OCI-LY3 (cell line): Measurements from ENCODE around the gene EPC2.

Source experiments
- H2AFZ ChIP-seq: fragments of 200-600, 300-600 bp; shearing (Covaris generic); 2 replicates; pipeline ENCODE4 v1.6.0; 2014; ENCODE audit warnings: antibody characterized with exemption, low read depth, low read length
- H3K27ac ChIP-seq: fragments of 200-600, 300-600 bp; sonication (generic); 2 replicates; pipeline ENCODE4 v1.5.1; 2014; ENCODE audit warnings: mild to moderate bottlenecking, low read length, moderate library complexity, mixed read lengths
- H3K27me3 ChIP-seq: fragments of 200-600, 300-600 bp; sonication (generic); 2 replicates; pipeline ENCODE4 v1.6.1; 2014; ENCODE audit warnings: low read depth, low read length, mixed read lengths
- H3K36me3 ChIP-seq: fragments of 200-600, 300-600 bp; sonication (generic); replicated peaks from 2 replicates; pipeline ENCODE3; 2014; ENCODE audit warnings: low read depth, low read length, mixed read lengths
- H3K4me1 ChIP-seq: fragments of 300-600, 200-600 bp; sonication (generic); 2 replicates; pipeline ENCODE4 v1.6.1; 2014; ENCODE audit warnings: low read length, mixed read lengths
- H3K4me2 ChIP-seq: fragments of 200-600, 300-600 bp; sonication (generic); 2 replicates; pipeline ENCODE4 v1.6.1; 2014; ENCODE audit warnings: low read length, mixed read lengths
- H3K4me3 ChIP-seq: fragments of 300-600, 200-600 bp; sonication (generic); 2 replicates; pipeline ENCODE4 v1.5.1; 2014; ENCODE audit warnings: antibody characterized with exemption, mild to moderate bottlenecking, low read length, moderate library complexity
- H3K79me2 ChIP-seq: fragments of 300-600, 200-600 bp; shearing (Covaris generic); 2 replicates; pipeline ENCODE4 v1.6.1; 2014; ENCODE audit warnings: mild to moderate bottlenecking, low read length, mixed read lengths
- H3K9ac ChIP-seq: fragments of 300-600, 200-600 bp; shearing (Covaris generic); 2 replicates; pipeline ENCODE4 v1.6.0; 2014; ENCODE audit warnings: mild to moderate bottlenecking, low read length, moderate library complexity
- H3K9me3 ChIP-seq: fragments of 200-600, 300-600 bp; shearing (Covaris generic); 2 replicates; pipeline ENCODE4 v1.6.1; 2014; ENCODE audit warnings: low read length, mixed read lengths; ENCODE audit not compliant: insufficient read depth
- H4K20me1 ChIP-seq: fragments of 200-600, 300-600 bp; sonication (generic); 2 replicates; pipeline ENCODE4 v1.6.1; 2016; ENCODE audit warnings: low read length, mixed read lengths; ENCODE audit not compliant: insufficient read depth
- CTCF ChIP-seq: fragments of 200-600, 300-600 bp; sonication (generic); IDR thresholded peaks from 2 replicates; pipeline ENCODE4 v1.5.1; 2014; ENCODE audit warnings: antibody characterized with exemption, low read length, low read depth
- EZH2phosphoT487 ChIP-seq: fragments of 200-600 bp; shearing (Covaris generic); IDR thresholded peaks from 2 replicates; pipeline ENCODE4 v1.6.1; 2018; ENCODE audit warnings: antibody characterized with exemption, mixed run types, low read depth

Gene EPC2

GRCh38 chr2:148737742-148738141 is 93.2 kb downstream of the EPC2 start:
- Histone ChIP-seq H3K4me2 (no peak overlapping the region), H3K36me3 (no peaks in the 10 kb centered on the region), H3K9ac (no peak overlapping the region), H3K4me3 (no peak overlapping the region), H4K20me1 (no peaks in the 10 kb centered on the region), H3K79me2 (peaks cover 11% of the 10 kb centered on the region; the same call in 1 of the 2 replicates), H3K4me1 (no peaks in the 10 kb centered on the region), H3K27ac (no peak overlapping the region), H3K9me3 (no peaks in the 10 kb centered on the region), H2AFZ (no peak overlapping the region), H3K27me3 (no peaks in the 10 kb centered on the region)
- TF ChIP-seq EZH2phosphoT487 (no peak), CTCF (no peak)

- Histone ChIP-seq H3K4me2 (no peak overlapping the region), H3K27ac (no peak overlapping the region), H3K4me3 (no peak overlapping the region), H3K27me3 (no peaks in the 10 kb centered on the region), H4K20me1 (no peaks in the 10 kb centered on the region), H2AFZ (no peak overlapping the region), H3K36me3 (no peaks in the 10 kb centered on the region), H3K9ac (no peak overlapping the region), H3K79me2 (no peaks in the 10 kb centered on the region; the same call in 1 of the 2 replicates), H3K9me3 (no peaks in the 10 kb centered on the region), H3K4me1 (no peaks in the 10 kb centered on the region)
- TF ChIP-seq CTCF (no peak), EZH2phosphoT487 (no peak)
Measured at GRCh38 chr2:148739454-148740105, 95.0 kb downstream of the EPC2 start.

GRCh38 chr2:148742373-148742772 is 97.8 kb downstream of the EPC2 start:
- TF ChIP-seq CTCF, result no peak
- TF ChIP-seq EZH2phosphoT487, result no peak
- Histone ChIP-seq H4K20me1 (no peaks in the 10 kb centered on the region), H3K4me3 (no peak overlapping the region), H3K4me1 (no peaks in the 10 kb centered on the region), H3K79me2 (no peaks in the 10 kb centered on the region; the same call in 1 of the 2 replicates), H3K4me2 (no peak overlapping the region), H3K9me3 (no peaks in the 10 kb centered on the region), H3K27ac (no peak overlapping the region), H3K9ac (no peak overlapping the region), H2AFZ (no peak overlapping the region), H3K36me3 (no peaks in the 10 kb centered on the region), H3K27me3 (no peaks in the 10 kb centered on the region)

GRCh38 chr2:148745151-148745851 is 100.8 kb downstream of the EPC2 start:
- Histone ChIP-seq H3K9ac (no peak overlapping the region), H3K36me3 (no peaks in the 10 kb centered on the region)

More at GRCh38 chr2:148745151-148745851, 100.8 kb downstream of the EPC2 start:
- Histone ChIP-seq H3K79me2 (no peaks in the 10 kb centered on the region; the same call in 1 of the 2 replicates), H2AFZ (no peak overlapping the region), H3K27ac (no peak overlapping the region), H3K4me3 (no peak overlapping the region), H3K4me2 (no peak overlapping the region), H3K27me3 (no peaks in the 10 kb centered on the region), H4K20me1 (no peaks in the 10 kb centered on the region), H3K9me3 (no peaks in the 10 kb centered on the region), H3K4me1 (no peaks in the 10 kb centered on the region)
- no peak for TF ChIP-seq EZH2phosphoT487
- no peak for TF ChIP-seq CTCF
